Measurements from ENCODE around the gene AMBP.
"Not testable (repeated sequence)": the region's sequence is repeated elsewhere in the genome, so short reads cannot be mapped to it uniquely, and the experiment has no call there.

The AMBP gene

DNA sequence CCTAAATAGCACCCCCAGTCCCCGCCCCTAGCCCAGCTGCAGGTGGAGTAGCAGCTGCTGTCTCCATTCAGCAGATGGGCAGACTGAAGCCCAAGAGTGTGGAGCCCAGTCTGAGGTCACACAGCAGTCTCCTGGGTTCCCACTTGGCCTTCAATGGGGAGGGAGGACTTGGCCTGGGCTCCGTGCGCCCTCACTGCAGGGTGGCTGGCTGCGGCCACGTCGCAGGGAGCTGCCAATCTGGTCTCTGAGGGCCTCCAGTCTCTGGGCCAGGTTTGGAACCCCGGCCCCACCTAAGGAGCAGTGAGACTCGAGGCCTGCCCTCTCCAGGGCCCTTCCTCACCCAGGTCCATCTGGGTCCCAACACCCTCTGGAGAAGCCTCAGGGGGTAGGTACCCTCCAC lies 13.6 kb upstream of the AMBP start:
- DNase-seq = no peak

DNA sequence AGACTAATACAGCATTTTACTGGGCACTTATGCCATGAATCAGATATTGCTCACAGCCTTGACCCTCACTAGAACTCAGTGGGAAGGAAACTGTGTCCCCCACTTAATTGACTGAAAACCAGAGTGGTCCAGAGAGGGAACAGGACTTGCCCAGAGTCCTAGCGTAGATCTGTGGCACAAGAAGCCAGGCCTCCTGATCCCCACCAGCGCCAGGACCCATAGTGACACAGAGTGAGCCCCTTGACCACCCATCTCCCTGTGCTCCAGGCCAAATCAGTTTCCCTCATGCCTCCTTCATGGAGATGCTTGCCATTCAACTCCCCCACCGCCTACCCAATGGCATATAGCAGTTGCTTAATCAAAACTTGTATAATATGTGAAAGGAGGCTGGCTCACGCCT lies 12.7 kb upstream of the AMBP start:
- DNase-seq = no peak

DNA sequence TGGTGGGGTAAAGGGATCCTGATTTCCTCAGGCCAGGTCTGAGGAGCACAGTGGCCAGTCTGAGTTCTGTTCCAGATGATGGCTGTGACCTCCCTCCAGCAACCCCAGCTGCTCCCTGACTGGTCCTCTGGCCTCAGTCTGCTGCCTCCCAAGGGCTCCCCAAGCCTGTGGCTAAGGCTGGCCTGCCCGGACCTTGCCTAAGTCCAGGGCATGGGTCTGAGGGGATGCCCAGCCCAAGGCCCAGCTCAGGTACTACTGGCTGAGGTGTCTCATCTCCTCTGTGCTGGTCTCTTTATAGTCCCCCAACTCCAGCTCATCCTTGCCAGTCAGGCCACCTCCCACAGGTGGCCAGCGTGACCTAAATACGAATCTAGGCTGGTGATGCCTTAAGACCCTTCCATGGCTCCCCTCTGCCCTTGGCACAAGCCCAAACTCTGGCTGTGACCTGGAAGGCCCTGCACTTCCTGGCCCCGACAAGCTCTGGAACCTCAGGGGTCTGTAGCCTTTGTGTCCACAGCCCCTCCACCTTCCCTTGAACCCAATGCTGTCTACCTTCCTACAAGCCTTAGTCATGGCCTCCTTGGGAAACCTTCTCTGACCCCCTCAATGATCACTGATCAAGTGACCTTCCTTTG lies 11.2 kb upstream of the AMBP start:
- DNase-seq = no peak

DNA sequence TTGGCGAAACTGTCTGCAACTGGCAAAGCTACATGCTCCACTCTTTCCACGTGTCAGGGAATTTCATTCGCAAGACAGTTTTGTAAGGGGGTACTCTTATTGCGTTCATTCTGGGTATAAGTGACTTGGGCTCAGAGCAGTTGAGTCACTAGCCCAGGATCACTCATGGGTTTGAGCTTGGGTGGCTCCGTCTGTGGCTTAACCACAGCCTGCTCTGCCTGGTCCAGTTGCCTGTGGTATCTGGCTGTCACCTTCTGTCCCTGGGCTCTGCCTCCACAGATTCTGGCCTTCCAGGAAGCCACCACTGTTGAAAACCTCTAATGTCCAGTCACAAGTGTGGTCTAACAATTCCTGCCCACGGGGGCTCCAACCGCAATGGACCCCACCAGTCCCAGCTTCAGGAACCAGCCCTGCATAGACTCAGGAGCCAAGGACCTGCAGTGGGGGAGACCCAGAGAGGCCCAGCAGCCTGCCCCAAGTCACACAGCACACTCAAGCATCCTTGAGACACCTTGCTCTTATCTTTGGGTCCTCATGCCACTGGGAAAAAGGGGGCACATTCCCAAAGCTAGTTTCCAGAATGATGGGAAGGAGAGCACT lies 10.6 kb upstream of the AMBP start:
- DNase-seq = no peak

DNA sequence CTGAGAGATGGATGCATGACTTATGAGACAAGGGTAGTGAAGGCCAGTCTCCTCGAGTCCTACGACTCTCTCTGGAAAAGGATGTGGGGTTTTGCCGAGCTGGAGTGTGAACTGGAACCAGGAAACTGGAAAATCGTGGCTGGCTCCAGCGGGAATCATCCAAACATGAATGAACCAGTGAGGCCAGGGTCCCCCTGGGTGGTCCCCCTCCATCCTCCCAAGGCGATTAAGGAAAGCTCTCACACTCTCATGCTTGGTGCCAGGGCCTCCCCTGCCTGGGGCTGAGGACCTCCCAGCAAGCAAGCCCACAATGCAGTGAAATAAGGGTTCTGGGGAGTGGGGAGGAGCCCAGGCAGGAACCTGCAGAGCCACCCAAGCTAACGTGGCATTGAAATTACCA lies 9.6 kb upstream of the AMBP start:
- no peak for DNase-seq

DNA sequence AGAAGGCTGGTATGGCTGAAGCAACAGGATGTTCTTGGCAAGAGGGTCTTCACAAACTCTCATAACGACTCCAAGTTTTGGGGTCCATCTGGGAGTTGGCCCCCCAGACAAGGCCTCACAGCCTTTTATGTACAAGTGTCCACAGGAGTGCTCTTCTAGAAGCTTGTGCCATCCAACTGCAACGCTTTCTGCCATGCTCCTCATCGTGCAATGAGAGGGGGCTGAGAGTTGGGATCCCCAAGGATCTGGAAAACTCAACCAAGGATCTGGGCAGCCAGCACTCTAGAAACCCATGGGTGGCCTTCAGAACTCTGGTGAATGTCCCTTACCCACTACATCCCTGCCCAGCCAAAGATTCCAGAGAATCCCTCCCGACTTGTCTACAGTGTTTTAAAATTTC lies 8.5 kb upstream of the AMBP start:
- DNase-seq = no peak

DNA sequence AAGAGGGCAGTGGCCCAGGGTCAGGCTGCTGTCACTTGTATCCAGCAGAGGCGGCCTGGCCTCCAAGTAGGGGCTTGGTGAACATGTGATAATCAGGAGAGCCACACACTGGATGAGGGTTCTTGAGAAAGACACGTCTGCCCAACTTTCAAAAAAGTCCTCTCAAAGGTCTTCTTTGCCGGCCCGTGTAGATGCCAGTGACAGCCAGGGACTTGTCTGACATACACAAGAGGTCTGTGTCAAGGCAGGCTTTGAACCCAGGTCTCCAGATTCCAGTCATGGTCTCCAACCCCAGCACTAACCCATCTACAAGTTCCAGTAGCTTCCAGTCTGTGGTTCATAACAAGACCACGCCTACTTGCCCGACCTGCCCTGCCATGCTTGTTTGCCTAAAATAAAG lies 7.9 kb upstream of the AMBP start:
- DNase-seq = no peak

DNA sequence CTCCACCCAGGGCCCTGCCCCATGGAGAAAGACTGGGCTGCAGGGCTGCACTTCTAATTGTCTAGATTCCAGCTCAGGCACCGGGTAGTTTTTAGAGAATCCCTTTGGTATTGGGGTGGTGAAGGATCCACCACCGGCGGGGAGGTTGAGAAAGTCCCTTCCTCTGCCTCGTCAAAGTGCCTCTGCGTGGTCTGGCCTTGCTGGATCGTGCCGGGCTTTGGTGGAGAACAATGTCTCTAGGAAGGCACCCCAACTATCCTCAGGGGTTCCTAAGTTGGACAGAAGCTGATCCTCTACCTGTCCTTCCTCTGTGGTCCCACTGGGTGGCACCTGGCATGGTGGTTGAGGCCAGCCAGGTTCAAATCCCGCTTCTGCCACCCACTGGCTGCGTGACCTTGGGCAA lies 7.3 kb upstream of the AMBP start:
- DNase-seq = no peak

DNA sequence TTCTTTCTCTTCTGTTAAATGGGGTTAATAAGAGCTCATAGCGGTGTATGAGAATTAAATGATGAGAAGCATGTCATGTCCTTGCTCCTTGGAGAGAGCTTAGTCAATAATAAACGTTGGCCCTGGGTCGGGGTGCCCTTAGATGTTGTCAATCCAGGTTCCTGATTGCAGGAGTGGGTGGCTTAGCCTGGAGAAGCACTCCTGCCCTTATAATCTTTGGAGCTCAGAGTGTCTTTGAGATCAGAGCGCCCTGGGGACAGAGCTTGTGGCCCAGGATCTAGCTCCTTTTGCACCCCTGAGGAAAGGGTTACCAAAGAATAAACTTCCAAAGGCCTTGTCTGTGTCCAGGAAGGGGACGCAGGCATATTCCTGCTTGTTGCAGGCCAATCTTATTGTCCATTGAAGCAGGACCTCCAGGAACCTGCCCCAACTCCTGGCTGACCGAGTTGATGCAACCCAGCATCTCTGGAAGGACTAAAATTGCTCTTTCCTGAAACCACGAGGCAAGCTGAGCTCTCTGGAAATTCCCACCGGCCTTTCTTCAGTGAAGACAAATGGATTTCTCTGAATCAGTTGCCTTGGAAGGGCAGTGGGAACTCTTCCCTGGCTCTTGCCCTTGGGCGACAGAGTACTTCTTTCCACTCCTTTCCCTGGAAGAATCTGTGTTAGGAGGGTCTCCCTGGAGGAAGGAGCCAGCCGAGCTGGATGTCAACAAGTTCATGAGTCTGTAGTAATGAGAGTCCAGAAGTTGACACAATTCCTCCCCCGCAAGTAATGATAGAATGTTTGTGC lies 6.4 kb upstream of the AMBP start:
- no peak for DNase-seq

DNA sequence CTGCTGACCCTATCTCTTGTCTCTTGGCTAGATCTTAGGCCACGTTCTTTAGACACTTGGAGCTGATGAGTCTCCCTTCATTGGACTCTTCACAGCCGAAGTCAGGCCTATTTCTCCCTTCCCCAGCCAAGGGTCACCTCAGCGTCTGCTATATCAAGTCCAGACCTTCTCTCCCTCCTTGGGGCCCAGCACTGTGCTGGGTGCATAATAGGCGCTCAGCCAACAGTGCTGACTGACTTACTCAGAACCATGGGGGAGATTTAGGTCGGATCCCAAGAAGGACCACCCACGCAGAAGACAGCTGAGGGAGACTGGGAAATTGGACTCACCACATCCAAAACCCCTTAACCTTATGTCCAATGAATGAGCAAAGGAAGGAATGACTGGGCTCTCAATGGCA lies 5.6 kb upstream of the AMBP start:
- DNase-seq = no peak

DNA sequence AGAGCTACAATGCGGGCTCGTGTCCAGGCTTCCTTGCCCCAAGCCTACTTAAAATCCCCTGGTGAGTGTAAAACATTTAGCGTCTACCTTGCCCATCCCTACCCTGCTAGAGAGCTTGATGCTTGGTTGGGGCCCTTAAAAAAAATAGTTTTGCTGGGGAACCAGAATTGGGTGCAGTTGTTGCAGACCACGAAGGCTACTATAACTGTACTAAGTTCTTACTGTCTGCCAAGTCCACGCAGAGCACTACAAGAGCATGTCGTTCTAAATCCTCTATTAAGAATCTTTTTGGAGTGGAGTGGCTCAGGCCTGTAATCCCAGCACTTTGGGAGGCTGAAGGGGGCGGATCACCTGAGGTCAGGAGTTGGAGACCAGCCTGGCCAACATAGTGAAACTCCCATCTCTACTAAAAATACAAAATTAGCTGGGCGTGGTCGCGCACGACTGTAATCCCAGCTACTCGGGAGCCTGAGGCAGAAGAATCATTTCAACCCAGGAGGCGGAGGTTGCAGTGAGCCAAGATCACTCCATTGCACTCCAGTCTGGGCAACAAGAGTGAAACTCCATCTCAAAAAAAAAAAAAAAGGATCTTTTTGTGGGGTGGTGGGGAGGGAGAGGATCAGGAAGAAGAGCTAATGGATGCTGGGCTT lies 4.8 kb upstream of the AMBP start:
- not testable (repeated sequence) for DNase-seq

DNA sequence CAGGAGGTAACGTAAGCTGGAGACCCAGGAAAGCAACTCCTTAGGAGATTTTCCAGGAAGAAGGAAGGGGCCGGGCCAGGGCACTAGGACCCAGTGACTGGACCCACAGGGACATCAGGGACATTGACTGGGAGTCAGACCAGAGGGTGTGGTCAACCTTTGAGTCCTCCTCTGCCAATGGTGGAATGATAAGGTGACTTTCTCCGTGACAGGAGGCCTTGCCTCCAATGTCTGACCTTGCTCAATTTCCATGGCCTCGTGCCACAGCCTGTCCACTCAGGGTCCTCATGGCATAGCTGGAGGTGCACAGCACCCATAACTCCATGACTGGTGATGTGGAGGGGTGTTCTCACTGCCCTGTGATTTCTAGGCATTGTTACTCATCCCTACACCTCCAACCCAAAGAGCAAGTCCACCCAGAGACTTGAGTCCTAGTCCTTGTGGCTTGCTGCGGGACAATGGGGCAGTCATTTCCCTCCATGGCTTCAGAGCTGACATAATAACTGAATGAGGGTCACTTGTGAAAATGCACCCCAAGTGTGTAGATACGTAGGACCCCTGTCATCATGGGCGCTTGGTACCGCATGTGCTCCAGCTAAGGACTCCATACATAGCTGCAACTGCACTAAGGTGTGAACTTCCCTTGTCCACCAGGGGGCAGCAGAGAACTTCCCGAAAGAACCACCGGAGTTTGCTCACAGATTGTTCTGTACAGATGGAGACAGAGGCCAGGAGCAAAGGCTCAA lies 4.1 kb upstream of the AMBP start:
- DNase-seq = peak; percentile 85

DNA sequence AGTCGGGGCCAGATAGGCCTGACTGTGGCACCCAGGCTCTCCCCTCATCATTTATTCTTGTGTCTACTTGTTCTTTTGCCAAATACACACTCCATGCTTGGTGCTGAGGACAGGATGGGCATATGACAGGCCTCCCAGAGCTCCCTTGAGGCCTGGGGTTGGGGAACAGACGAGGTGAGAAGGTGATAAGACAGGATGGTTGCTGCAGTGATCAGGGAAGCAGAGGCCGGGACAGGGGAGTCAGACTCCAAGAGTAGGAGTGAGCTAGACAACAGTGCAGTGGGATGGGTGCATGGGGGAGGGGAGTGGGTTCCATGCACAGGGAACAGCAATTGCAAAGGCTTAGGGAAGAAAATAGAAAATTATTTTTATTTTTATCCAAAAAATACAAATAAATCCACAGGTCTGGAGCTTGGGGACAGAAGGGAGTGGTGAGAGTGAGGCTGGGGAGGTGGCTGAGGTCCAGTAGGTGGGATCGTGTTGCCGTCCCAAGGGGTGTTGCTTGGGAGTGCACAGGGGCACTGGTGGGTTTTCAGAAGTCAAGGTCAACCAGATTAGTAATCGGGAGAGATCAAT lies 3.4 kb upstream of the AMBP start:
- no peak for DNase-seq

DNA sequence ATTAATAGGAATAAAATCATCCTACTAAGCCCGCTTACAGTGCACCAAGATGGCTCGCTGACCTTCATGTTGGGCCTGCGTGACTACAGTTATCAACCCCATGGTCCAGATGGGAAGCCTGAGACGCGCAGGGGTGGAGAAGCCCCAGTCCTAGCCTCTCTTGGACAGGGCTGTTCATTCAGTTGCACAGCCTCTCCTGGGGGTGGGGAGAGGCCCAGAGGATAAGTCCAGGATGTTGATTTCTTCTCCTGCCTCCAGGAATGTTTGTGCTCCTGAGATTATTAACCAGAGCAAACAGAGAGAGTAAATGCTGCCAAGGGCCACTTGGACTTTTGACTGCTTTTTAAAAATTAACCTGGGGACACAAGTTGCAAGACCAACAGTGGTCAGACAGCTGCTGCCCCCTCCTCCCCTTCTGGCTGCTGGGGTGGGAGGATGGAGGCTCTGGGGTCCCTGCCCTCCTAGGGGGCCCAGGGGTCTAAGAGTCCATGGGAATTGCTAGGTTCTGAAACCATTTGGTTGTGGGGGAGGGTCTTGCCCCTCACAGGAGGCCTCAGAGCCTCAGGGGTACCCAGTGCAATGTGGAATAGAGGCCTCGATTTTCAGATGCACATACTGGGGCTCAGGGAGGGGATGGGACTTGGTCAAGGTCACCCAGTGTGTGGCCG lies 2.8 kb upstream of the AMBP start:
- no peak for DNase-seq

DNA sequence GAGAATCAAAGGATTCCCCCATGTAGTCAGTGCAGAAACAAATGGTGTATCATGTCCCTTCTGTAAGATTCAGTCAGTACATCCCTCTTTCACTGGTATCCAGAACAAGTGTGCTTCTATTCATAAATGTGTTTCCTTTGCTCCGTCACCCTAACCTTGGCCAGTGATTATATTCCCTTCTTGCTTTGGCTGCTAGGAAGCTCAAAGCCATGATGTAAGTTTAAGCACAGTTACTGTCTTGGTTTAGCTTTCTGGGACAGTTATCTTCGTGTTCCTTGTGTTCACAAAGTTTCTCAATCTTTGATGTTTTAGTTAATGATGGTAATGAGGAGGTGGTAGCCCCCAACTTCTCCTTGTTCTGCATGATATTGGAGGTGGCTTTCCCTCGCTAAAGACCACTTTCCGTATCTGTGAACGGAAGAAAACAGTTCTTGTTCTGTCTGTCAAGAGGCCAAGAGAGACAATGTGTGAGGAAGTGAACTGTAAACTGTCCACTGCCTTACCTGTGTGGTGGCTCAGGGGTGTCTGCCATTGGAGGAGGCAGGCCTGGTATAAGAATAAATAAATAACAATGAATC lies 2.2 kb upstream of the AMBP start:
- no peak for DNase-seq

DNA sequence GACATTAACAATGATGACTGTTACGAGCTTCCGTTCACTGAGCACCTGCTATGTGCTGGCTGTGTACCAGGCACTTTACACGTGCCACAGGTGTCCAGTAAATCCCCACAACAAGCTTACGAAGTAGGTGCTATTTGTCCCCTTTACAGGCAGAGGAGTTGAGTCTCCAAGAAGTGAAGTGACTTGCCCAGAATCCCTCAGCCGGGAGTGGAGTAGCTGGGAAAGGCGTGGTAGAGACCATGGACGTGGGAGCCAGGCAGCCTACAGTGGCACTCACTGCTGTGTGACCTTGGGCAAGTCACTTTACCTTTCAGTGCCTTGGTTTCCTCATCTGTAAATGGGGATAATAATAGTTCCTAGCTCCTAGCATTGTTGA lies 669 bp upstream of the AMBP start:
- DNase-seq = no peak

DNA sequence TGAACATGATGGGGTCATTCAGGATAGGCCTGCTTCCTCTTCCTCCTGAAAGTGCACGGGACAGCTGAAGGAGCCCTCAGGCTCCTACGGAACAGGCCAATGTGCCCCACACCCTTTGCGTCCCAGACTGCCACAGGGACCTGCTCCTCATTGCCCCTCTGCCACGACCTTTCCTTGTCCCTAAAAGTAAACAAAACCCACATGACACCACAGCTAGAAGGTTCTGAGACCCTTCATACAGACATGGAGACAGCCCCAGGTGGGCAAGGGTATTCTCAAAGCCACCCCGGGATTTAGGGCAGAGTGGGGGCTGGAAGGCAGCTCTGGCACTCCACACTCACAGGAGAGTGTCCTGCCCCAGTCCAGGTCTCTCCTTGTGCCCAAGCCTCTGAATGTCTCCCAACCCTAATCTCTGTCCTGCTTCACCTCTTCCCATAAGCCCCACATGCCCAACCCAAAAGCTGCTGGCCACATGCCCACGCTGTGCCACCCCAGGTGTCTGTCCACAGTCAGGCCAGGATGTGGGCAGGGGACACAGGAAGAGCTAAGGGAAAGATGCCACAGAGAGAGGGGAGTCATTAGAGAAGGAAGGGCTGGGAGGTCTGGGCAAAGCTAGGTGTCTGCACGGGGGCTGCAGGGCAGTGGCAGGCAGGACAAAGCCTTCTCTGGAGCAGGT lies 800 bp downstream of the AMBP start:
- no peak for DNase-seq

DNA sequence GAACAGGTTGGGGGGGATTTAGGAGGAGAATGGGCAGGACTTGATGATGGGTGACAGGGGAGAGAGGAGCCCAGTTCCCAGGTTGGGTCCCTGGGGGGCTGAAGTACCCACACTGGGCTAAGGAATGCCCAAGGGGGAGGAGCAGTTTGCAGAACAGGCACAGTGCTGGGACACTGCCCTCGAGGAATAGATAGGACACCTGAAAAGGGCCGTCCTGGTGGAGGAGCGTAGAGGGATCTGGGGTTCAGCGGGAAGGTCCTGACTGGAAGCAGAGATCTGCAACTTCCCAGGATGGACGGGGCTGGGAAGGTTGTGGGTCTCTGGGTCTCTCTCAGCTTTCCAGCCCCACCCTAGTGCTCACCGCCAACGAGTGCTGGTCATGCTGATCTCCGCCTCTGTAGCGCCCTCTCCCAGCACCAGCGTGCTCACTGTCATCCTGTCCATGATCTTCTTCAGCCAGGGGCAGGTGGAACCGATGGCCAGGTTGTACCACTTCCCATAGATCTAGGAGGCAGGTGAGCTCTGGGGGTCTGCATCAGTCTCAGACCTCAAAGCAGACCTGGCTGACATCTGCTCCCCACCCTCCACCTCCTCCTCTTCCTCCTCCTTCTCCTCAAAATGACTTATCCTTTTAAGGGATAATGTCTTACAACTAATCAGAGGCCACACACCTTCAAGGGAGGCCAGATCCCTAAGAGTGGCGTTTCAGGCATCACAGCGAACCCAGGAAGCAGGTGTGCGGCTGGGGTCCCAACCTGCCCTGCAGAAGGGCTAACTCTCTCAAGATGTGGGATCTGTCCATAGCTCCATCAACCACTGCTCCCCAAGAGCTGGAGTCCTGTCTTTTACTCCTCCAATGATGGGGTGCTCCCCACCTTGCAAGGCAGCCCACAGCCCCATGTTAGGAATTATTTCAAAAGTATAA lies 1.6 kb downstream of the AMBP start:
- no peak for DNase-seq

DNA sequence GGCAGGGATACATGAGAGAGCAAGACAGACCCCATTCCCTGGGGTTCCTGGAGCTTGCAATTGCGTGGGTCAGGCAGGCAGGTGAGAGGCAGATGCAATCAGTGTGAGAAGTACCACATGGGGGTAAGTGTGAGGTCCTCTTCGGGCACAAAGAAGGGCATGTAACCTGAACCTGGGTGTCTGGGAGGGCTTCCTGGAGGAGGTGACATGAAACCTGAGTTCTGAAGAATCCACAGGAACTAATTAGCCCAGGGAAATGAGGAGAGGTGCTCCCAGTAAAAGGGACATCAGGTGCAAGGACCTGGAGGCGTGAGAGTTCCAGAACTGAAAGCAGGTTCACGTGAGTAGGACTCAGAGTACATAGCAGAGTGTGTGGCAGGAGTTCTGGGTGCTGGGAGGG lies 2.5 kb downstream of the AMBP start:
- DNase-seq = no peak
